Measurements from ENCODE around the gene CACNA2D1. TPM values are rescaled to one million over a fixed set of nuclear protein-coding genes. Genes with fewer than 3 reads are reported as not detected.

CACNA2D1 gene
- total RNA-seq, 4 donors from 2014 or later: 34.4 to 128 (median 67.9) TPM

- intact Hi-C loops (cut with DNase I): no loop called here
- no peak for TF ChIP-seq CTCF (IDR thresholded peaks at IDR 0.05)
- no peak for TF ChIP-seq POLR2A (IDR thresholded peaks at IDR 0.05)
- DNase-seq: no peak
- Histone ChIP-seq H3K4me3 (replicated peaks in 1 of 3) (no peak overlapping the region), H3K4me1 (no peaks in the 10 kb centered on the region), H3K27ac (no peak overlapping the region), H3K36me3 (no peaks in the 10 kb centered on the region), H3K27me3 (no peaks in the 10 kb centered on the region), H3K9me3 (no peaks in the 10 kb centered on the region)
These were observed 421.9 kb downstream of the CACNA2D1 start for GRCh38 chr7:82021713-82022112.

GRCh38 chr7:82021036-82021435 is 422.5 kb downstream of the CACNA2D1 start:
- DNase-seq: no peak
- H3K36me3 ChIP-seq: no peaks in the 10 kb centered on the region
- no peaks in the 10 kb centered on the region for H3K27me3 ChIP-seq
- H3K27ac ChIP-seq: no peak overlapping the region
- H3K4me1 ChIP-seq: no peaks in the 10 kb centered on the region
- H3K4me3 ChIP-seq (replicated peaks in 1 of 3): no peak overlapping the region
- no peaks in the 10 kb centered on the region for H3K9me3 ChIP-seq
- TF ChIP-seq POLR2A (IDR thresholded peaks at IDR 0.05) (no peak), CTCF (IDR thresholded peaks at IDR 0.05) (no peak)
- 85 to 87% methylated on average over 2 of the region's 2 CpGs for WGBS, 2 donors
- intact Hi-C loops (cut with DNase I): no loop called here

GRCh38 chr7:82019551-82020475 is 423.8 kb downstream of the CACNA2D1 start:
- no peaks in the 10 kb centered on the region for H3K9me3 ChIP-seq
- intact Hi-C loops (cut with DNase I): loop anchor here (10.0 kb wide), 1 partner anchor 525 kb away; no protein-coding TSS in a partner anchor

GRCh38 chr7:82018226-82018625 is 425.4 kb downstream of the CACNA2D1 start:
- no peak for TF ChIP-seq CTCF (IDR thresholded peaks at IDR 0.05)
- TF ChIP-seq POLR2A (IDR thresholded peaks at IDR 0.05): no peak
- Histone ChIP-seq H3K27me3 (no peaks in the 10 kb centered on the region), H3K36me3 (no peaks in the 10 kb centered on the region), H3K9me3 (no peaks in the 10 kb centered on the region), H3K4me1 (no peaks in the 10 kb centered on the region), H3K27ac (no peak overlapping the region), H3K4me3 (replicated peaks in 1 of 3) (no peak overlapping the region)
- intact Hi-C loops (cut with DNase I): loop anchor here (10.0 kb wide), 1 partner anchor 523 kb away; no protein-coding TSS in a partner anchor
- DNase-seq: no peak

More at GRCh38 chr7:82019551-82020475, 423.8 kb downstream of the CACNA2D1 start:
- TF ChIP-seq CTCF (IDR thresholded peaks at IDR 0.05) (no peak), POLR2A (IDR thresholded peaks at IDR 0.05) (no peak)
- H3K4me3 ChIP-seq (replicated peaks in 1 of 3): no peak overlapping the region
- WGBS, 2 donors: 85 to 89% methylated on average over 3 of the region's 3 CpGs
- H3K27me3 ChIP-seq: no peaks in the 10 kb centered on the region
- H3K36me3 ChIP-seq: no peaks in the 10 kb centered on the region
- H3K27ac ChIP-seq: no peak overlapping the region
- no peak for DNase-seq
- H3K4me1 ChIP-seq: no peaks in the 10 kb centered on the region

GRCh38 chr7:82017334-82017943 is 426.1 kb downstream of the CACNA2D1 start:
- Histone ChIP-seq H3K27ac (no peak overlapping the region), H3K4me3 (replicated peaks in 1 of 3) (no peak overlapping the region), H3K4me1 (no peaks in the 10 kb centered on the region), H3K36me3 (no peaks in the 10 kb centered on the region), H3K9me3 (no peaks in the 10 kb centered on the region), H3K27me3 (no peaks in the 10 kb centered on the region)
- intact Hi-C loops (cut with DNase I): loop anchor here (10.0 kb wide), 1 partner anchor 523 kb away; no protein-coding TSS in a partner anchor
- DNase-seq: no peak
- 83 to 87% methylated on average over 1 of the region's 1 CpG for WGBS, 2 donors
- TF ChIP-seq POLR2A (IDR thresholded peaks at IDR 0.05) (no peak), CTCF (IDR thresholded peaks at IDR 0.05) (peak in 3 of 6 experiments; percentile 37 to 44 (median 38))
